Heart left ventricle (tissue), 13 donors: ENCODE measurements around the gene SV2B.

Experiments
- POLR2A ChIP-seq, 2 donors: fragments of 450-650 bp; IDR thresholded peaks; one replicate each; pipeline ENCODE4 v1.6.1; 2017; ENCODE audit warnings: antibody characterized with exemption in 2 of 2, mild to moderate bottlenecking in 2 of 2, moderate library complexity in 2 of 2
- TF ChIP-seq, protein P1 (sequence below), 12 donors: fragments of 200-600 bp; sonication (generic) in 4 of 12; IDR thresholded peaks; one replicate each; pipeline versions ENCODE4 v1.5.0 to v1.8.0; 2018 to 2022; ENCODE audit warnings: antibody characterized with exemption in 12 of 12, mild to moderate bottlenecking in 5 of 12
- donor health status: ischemic (EF 13 %, LVEDD 7.1; RV severe dilation, severe dysfunction).
- donor health status: DM: no; HTN: yes; CAD: no.
- donor health status: DM: no; HTN: no; CAD: no.
- donor health status: ischemic (EF 25% LVEDD 6.9; RV normal size, moderate dysfunction).
- donor health status: ischemic (EF 25% LVEDD 5.7; RV mildly dilated, moderate dysfunction).
- donor health status: ischemic (EF 35%, LVEDD 5.7; RV mildly dilated, moderate dysfunction).
- donor health status: nonischemic (EF 11% LVEDD 7.7; RV severe dilation, severe dysfunction).
- donor health status: DM: yes; HTN: yes; CAD: no.
- donor health status: PGD.
- donor health status: ischemic (EF 29% LVEDD 5.4; RV normal size, mild dysfunction).
- donor health status: nonischemic (EF 23%, LVEDD 6.1; RV moderate dilation, normal function).

DNA sequence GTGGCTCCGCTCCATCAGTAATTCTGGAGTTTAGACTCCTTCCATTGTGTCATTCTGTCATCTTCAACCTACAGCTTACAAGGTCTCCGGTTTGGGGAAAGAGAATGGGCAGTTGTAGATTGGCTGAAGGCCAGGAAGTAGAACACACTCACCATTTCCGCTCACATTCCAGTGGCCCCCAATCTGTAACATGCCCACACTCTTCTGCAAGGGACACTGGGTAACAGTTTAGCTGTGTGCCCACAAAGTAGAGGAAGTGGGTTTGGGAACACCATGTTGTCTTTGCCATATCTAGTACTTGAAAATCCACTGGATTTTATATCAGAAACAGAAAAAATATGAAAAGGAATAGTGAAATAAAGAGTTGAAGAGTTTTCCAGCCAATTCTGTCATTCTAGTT lies 153.5 kb downstream of the SV2B start:
- TF ChIP-seq, protein P1, sequence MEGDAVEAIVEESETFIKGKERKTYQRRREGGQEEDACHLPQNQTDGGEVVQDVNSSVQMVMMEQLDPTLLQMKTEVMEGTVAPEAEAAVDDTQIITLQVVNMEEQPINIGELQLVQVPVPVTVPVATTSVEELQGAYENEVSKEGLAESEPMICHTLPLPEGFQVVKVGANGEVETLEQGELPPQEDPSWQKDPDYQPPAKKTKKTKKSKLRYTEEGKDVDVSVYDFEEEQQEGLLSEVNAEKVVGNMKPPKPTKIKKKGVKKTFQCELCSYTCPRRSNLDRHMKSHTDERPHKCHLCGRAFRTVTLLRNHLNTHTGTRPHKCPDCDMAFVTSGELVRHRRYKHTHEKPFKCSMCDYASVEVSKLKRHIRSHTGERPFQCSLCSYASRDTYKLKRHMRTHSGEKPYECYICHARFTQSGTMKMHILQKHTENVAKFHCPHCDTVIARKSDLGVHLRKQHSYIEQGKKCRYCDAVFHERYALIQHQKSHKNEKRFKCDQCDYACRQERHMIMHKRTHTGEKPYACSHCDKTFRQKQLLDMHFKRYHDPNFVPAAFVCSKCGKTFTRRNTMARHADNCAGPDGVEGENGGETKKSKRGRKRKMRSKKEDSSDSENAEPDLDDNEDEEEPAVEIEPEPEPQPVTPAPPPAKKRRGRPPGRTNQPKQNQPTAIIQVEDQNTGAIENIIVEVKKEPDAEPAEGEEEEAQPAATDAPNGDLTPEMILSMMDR (IDR thresholded peaks at IDR 0.05): no peak
- no peak for TF ChIP-seq POLR2A (IDR thresholded peaks at IDR 0.05)
